Measurements from ENCODE around the gene LRRFIP1.

DNA sequence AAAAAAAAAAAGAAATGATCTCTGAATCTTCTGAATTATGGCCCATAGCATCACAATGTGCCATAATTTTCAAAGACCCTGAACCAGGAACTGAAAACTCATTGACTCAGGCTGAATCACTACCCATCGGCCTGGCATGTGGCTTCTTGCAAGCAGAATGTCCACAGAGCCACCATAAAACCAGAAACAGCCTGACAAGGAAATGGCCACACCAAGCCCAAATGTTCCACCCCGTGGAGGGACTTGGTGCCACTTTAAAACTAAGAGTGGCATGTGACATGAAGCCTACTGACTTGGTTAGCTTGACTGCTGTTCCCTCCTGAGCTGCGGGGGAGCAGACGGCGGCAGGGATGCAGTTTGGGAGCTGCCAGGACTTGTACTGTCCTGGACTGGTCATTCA is 100.0 kb downstream of the LRRFIP1 start:
- TF ChIP-seq, protein P1, sequence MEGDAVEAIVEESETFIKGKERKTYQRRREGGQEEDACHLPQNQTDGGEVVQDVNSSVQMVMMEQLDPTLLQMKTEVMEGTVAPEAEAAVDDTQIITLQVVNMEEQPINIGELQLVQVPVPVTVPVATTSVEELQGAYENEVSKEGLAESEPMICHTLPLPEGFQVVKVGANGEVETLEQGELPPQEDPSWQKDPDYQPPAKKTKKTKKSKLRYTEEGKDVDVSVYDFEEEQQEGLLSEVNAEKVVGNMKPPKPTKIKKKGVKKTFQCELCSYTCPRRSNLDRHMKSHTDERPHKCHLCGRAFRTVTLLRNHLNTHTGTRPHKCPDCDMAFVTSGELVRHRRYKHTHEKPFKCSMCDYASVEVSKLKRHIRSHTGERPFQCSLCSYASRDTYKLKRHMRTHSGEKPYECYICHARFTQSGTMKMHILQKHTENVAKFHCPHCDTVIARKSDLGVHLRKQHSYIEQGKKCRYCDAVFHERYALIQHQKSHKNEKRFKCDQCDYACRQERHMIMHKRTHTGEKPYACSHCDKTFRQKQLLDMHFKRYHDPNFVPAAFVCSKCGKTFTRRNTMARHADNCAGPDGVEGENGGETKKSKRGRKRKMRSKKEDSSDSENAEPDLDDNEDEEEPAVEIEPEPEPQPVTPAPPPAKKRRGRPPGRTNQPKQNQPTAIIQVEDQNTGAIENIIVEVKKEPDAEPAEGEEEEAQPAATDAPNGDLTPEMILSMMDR (IDR thresholded peaks at IDR 0.05), result no peak
- no peak for TF ChIP-seq EZH2 (IDR thresholded peaks at IDR 0.05; ENCODE audit: borderline replicate concordance, insufficient read depth, low read depth, low read length, poor library complexity, severe bottlenecking)
